Measurements from ENCODE around the gene TNFSF9.
"Not testable (repeated sequence)": the region's sequence is repeated elsewhere in the genome, so short reads cannot be mapped to it uniquely, and the experiment has no call there.

Gene TNFSF9

GRCh38 chr19:6499052-6499790, 31.6 kb upstream of the TNFSF9 start:
- TF ChIP-seq CTCF (conservative IDR thresholded peaks at IDR 0.05), result no peak

GRCh38 chr19:6500837-6501739, 29.7 kb upstream of the TNFSF9 start:
- no peak for TF ChIP-seq CTCF (conservative IDR thresholded peaks at IDR 0.05)
- no peak overlapping the region for H3K27ac ChIP-seq

More at GRCh38 chr19:6499052-6499790, 31.6 kb upstream of the TNFSF9 start:
- no peak overlapping the region for H3K27ac ChIP-seq

GRCh38 chr19:6501740-6502648, 28.8 kb upstream of the TNFSF9 start, which contains the start of gene TUBB4A:
Gene TUBB4A, minus strand, starts transcription at chr19:6502309. Its CDS starts 97 bp downstream, at chr19:6502212.
- peak within 1 kb of the TSS; percentile 37; the same call in 1 of the 2 replicates for H3K27ac ChIP-seq
- TF ChIP-seq CTCF (conservative IDR thresholded peaks at IDR 0.05), result 0 out of 2 replicates have a peak, but pooled peaks have one; percentile 16

GRCh38 chr19:6503407-6504201, 27.2 kb upstream of the TNFSF9 start:
- no peak overlapping the region for H3K27ac ChIP-seq
- TF ChIP-seq CTCF (conservative IDR thresholded peaks at IDR 0.05), result no peak

- not testable (repeated sequence) for H3K27ac ChIP-seq
These were observed 22.6 kb upstream of the TNFSF9 start for GRCh38 chr19:6508028-6508771.

- H3K27ac ChIP-seq, result no peak overlapping the region
- TF ChIP-seq CTCF (conservative IDR thresholded peaks at IDR 0.05), result no peak
These were observed 21.5 kb upstream of the TNFSF9 start for GRCh38 chr19:6509118-6509971.

All from VCaP (cell line).